ENCODE data around the gene OSBPL6.
A peak's percentile ranks its signal among the peaks of the same experiment; 100 is the strongest.

OSBPL6 gene

DNA sequence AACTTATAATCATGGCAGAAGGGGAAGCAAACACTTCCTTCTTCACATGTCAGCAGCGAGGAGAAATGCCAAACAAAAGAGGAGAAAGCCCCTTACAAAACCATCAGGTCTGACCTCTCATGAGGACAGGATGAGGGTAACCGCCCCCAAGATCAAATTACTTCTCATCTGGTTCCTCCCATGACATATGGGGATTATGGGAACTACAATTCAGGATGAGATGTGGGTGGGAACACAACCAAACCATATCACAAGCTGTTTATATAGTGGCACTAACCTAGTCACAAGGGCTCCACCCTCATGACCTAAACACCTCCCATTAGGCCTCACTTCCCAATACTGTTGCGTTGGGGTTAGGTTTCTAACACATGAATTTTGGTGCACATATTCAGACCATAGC is 110.0 kb downstream of the OSBPL6 start:
- Histone ChIP-seq H3K4me3 (ENCODE audit: low read length, poor library complexity, severe bottlenecking) (no peak overlapping the region), H3K9me3 (ENCODE audit: insufficient read depth, low read depth, low read length) (no peaks in the 10 kb centered on the region), H2AFZ (ENCODE audit: low read length) (peak overlapping the region; percentile 23; the same call in 1 of the 2 replicates), H3K9ac (ENCODE audit: low read depth, low read length, poor library complexity, severe bottlenecking) (no peak overlapping the region), H4K20me1 (ENCODE audit: insufficient read depth, low read length, poor library complexity, severe bottlenecking) (no peaks in the 10 kb centered on the region), H3K79me2 (ENCODE audit: insufficient read depth, low read length) (no peaks in the 10 kb centered on the region), H3K27me3 (ENCODE audit: insufficient read depth, low read length, poor library complexity, severe bottlenecking) (no peaks in the 10 kb centered on the region), H3K4me1 (ENCODE audit: insufficient read depth, low read length, poor library complexity, severe bottlenecking) (peaks cover 3% of the 10 kb centered on the region), H3K9me2 (replicated peaks; ENCODE audit: low read depth, low read length) (no peaks in the 10 kb centered on the region), H3F3A (ENCODE audit: low read depth) (no peaks in the 10 kb centered on the region), H3K4me2 (ENCODE audit: low read depth, low read length, poor library complexity, severe bottlenecking) (no peak overlapping the region), H3K36me3 (ENCODE audit: insufficient read depth, low read length) (no peaks in the 10 kb centered on the region)
- TF ChIP-seq, protein P1, sequence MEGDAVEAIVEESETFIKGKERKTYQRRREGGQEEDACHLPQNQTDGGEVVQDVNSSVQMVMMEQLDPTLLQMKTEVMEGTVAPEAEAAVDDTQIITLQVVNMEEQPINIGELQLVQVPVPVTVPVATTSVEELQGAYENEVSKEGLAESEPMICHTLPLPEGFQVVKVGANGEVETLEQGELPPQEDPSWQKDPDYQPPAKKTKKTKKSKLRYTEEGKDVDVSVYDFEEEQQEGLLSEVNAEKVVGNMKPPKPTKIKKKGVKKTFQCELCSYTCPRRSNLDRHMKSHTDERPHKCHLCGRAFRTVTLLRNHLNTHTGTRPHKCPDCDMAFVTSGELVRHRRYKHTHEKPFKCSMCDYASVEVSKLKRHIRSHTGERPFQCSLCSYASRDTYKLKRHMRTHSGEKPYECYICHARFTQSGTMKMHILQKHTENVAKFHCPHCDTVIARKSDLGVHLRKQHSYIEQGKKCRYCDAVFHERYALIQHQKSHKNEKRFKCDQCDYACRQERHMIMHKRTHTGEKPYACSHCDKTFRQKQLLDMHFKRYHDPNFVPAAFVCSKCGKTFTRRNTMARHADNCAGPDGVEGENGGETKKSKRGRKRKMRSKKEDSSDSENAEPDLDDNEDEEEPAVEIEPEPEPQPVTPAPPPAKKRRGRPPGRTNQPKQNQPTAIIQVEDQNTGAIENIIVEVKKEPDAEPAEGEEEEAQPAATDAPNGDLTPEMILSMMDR (conservative IDR thresholded peaks at IDR 0.05; ENCODE audit: low read length): no peak

DNA sequence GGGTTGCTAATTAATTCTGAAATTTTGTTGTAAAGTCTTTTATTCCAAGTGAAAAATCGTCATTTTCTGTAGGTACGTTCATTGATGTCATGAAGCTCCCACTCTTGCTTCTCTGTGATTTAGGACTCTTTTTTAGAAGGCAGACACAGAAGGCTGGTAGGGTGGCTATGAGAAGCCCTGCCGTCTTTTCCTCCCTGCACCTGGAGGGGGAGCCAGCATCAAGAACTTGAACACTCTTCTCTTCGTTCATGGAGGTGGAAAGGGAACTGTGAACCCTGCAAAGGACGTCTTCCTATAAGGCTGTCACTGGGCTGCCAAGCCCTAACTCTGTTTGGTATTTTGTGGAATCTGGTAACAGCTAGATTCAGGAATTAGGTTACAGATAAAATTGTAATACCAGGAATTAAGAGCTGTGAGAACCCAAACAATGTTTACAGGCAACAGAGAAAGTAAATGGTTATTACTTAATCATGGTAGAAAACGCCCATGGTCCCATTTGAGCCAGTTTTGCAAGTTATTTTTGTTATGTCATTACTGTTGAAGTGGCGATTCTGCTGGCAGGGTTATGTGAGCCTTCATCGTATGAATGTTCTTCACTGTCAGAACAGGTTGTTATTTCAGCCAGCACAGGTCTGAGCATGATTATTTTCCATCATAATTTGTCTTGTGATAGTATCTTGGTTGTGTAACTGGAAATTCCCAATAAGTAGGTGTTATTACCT is 112.2 kb downstream of the OSBPL6 start:
- Histone ChIP-seq H3K9me3 (ENCODE audit: insufficient read depth, low read depth, low read length) (no peaks in the 10 kb centered on the region), H3K27me3 (ENCODE audit: insufficient read depth, low read length, poor library complexity, severe bottlenecking) (no peaks in the 10 kb centered on the region), H3F3A (ENCODE audit: low read depth) (no peaks in the 10 kb centered on the region), H3K79me2 (ENCODE audit: insufficient read depth, low read length) (no peaks in the 10 kb centered on the region), H3K9ac (ENCODE audit: low read depth, low read length, poor library complexity, severe bottlenecking) (no peak overlapping the region), H3K36me3 (ENCODE audit: insufficient read depth, low read length) (no peaks in the 10 kb centered on the region), H3K4me3 (ENCODE audit: low read length, poor library complexity, severe bottlenecking) (no peak overlapping the region), H3K4me1 (ENCODE audit: insufficient read depth, low read length, poor library complexity, severe bottlenecking) (peaks cover 3% of the 10 kb centered on the region), H4K20me1 (ENCODE audit: insufficient read depth, low read length, poor library complexity, severe bottlenecking) (no peaks in the 10 kb centered on the region), H3K9me2 (replicated peaks; ENCODE audit: low read depth, low read length) (no peaks in the 10 kb centered on the region), H2AFZ (ENCODE audit: low read length) (peak overlapping the region; percentile 51; the same call in 1 of the 2 replicates), H3K4me2 (ENCODE audit: low read depth, low read length, poor library complexity, severe bottlenecking) (no peak overlapping the region)
- TF ChIP-seq EZH2phosphoT487 (IDR thresholded peaks at IDR 0.05; ENCODE audit: borderline replicate concordance): no peak
- TF ChIP-seq, protein P1 (conservative IDR thresholded peaks at IDR 0.05; ENCODE audit: low read length): peak; percentile 90

DNA sequence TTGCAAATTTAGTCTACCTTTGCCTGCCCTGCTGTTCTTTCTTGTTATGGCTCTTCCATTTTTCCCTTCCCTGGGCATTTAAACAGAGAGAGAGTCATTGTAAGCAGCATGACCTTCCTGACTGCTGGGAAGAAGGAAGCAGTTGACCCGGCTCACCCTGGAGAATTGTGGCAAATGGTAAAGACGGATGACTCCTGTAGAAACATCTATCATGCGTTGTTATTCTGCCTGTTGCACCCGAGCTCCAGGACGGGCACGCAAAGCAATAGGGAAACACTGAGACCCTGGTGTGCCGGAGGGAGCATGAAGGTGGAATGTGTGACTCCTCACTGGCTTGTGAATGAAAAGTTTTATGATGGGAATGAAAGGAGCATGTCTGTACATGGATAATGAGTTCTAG is 113.3 kb downstream of the OSBPL6 start:
- H3F3A ChIP-seq (ENCODE audit: low read depth): no peaks in the 10 kb centered on the region
- no peaks in the 10 kb centered on the region for H4K20me1 ChIP-seq (ENCODE audit: insufficient read depth, low read length, poor library complexity, severe bottlenecking)
- no peaks in the 10 kb centered on the region for H3K9me3 ChIP-seq (ENCODE audit: insufficient read depth, low read depth, low read length)
- H3K79me2 ChIP-seq (ENCODE audit: insufficient read depth, low read length): no peaks in the 10 kb centered on the region
- no peaks in the 10 kb centered on the region for H3K36me3 ChIP-seq (ENCODE audit: insufficient read depth, low read length)
- no peak overlapping the region for H3K4me3 ChIP-seq (ENCODE audit: low read length, poor library complexity, severe bottlenecking)
- no peaks in the 10 kb centered on the region for H3K9me2 ChIP-seq (replicated peaks; ENCODE audit: low read depth, low read length)
- no peaks in the 10 kb centered on the region for H3K27me3 ChIP-seq (ENCODE audit: insufficient read depth, low read length, poor library complexity, severe bottlenecking)
- no peak overlapping the region for H3K4me2 ChIP-seq (ENCODE audit: low read depth, low read length, poor library complexity, severe bottlenecking)
- TF ChIP-seq, protein P1 (conservative IDR thresholded peaks at IDR 0.05; ENCODE audit: low read length): no peak
- no peak for TF ChIP-seq EZH2phosphoT487 (IDR thresholded peaks at IDR 0.05; ENCODE audit: borderline replicate concordance)
- peaks cover 3% of the 10 kb centered on the region for H3K4me1 ChIP-seq (ENCODE audit: insufficient read depth, low read length, poor library complexity, severe bottlenecking)
- no peak overlapping the region for H3K9ac ChIP-seq (ENCODE audit: low read depth, low read length, poor library complexity, severe bottlenecking)
- H2AFZ ChIP-seq (ENCODE audit: low read length): no peak overlapping the region
